ENCODE data around the gene GMCL2.

GMCL2 gene

GRCh38 chr5:178177569-178177968 is 9.6 kb downstream of the GMCL2 start:
- DNase-seq (ENCODE audit: low read depth): no peak

- no peak for DNase-seq (ENCODE audit: low read depth)
Observed at GRCh38 chr5:178176791-178177190, 10.4 kb downstream of the GMCL2 start.

GRCh38 chr5:178174456-178174855 is 12.7 kb downstream of the GMCL2 start:
- no peak for DNase-seq (ENCODE audit: low read depth)

GRCh38 chr5:178170455-178170854 is 16.7 kb downstream of the GMCL2 start:
- DNase-seq (ENCODE audit: low read depth): no peak

- no peak for DNase-seq (ENCODE audit: low read depth)
Observed at GRCh38 chr5:178165581-178165980, 21.6 kb downstream of the GMCL2 start.

- DNase-seq (ENCODE audit: low read depth): peak; percentile 92
Observed at GRCh38 chr5:178163772-178164735, 23.1 kb downstream of the GMCL2 start.

- no peak for DNase-seq (ENCODE audit: low read depth)
Observed at GRCh38 chr5:178162481-178162880, 24.7 kb downstream of the GMCL2 start.

- DNase-seq (ENCODE audit: low read depth): no peak
Observed at GRCh38 chr5:178160176-178160575, 27.0 kb downstream of the GMCL2 start.

- no peak for DNase-seq (ENCODE audit: low read depth)
Observed at GRCh38 chr5:178155065-178155464, 32.1 kb downstream of the GMCL2 start.

GRCh38 chr5:178153530-178154340 is 33.4 kb downstream of the GMCL2 start, which contains the start of gene NHP2:
Gene NHP2, minus strand, starts transcription at chr5:178153885. Its CDS starts 68 bp downstream, at chr5:178153817.
- DNase-seq (ENCODE audit: low read depth): peak; percentile 95

GRCh38 chr5:178152491-178153444 is 34.4 kb downstream of the GMCL2 start:
- no peak for DNase-seq (ENCODE audit: low read depth)

- no peak for DNase-seq (ENCODE audit: low read depth)
Observed at GRCh38 chr5:178150977-178151734, 36.0 kb downstream of the GMCL2 start.

- DNase-seq (ENCODE audit: low read depth): no peak
Observed at GRCh38 chr5:178149199-178149932, 37.8 kb downstream of the GMCL2 start.

GRCh38 chr5:178147406-178147805 is 39.8 kb downstream of the GMCL2 start:
- DNase-seq (ENCODE audit: low read depth): no peak

- peak; percentile 59 for DNase-seq (ENCODE audit: low read depth)
Observed at GRCh38 chr5:178145965-178146820, 41.0 kb downstream of the GMCL2 start.

- DNase-seq (ENCODE audit: low read depth): no peak
Observed at GRCh38 chr5:178143901-178144300, 43.3 kb downstream of the GMCL2 start.

GRCh38 chr5:178143246-178143645 is 43.9 kb downstream of the GMCL2 start:
- DNase-seq (ENCODE audit: low read depth): no peak

- DNase-seq (ENCODE audit: low read depth): no peak
Observed at GRCh38 chr5:178142642-178143041, 44.5 kb downstream of the GMCL2 start.

- no peak for DNase-seq (ENCODE audit: low read depth)
Observed at GRCh38 chr5:178141550-178141949, 45.6 kb downstream of the GMCL2 start.
